Measurements from ENCODE around the gene RERG. TPM values are rescaled to one million over a fixed set of nuclear protein-coding genes. Genes with fewer than 3 reads are reported as not detected.

RERG gene
- total RNA-seq, 1 experiment from 2014 or later = not detected

- POLR2A ChIA-PET (ENCODE audit: low non-redundant PET) = no interaction called here
- Histone ChIP-seq H3K27ac (ENCODE audit: low read depth, low read length, poor library complexity, severe bottlenecking) (no peak overlapping the region), H3K36me3 (ENCODE audit: insufficient read depth, low read length, poor library complexity, severe bottlenecking) (no peaks in the 10 kb centered on the region), H3K27me3 (replicated peaks; ENCODE audit: insufficient read depth, low read depth, low read length, poor library complexity) (no peaks in the 10 kb centered on the region), H3K4me3 (ENCODE audit: low read depth, low read length, poor library complexity, severe bottlenecking) (no peak overlapping the region), H3K9me3 (ENCODE audit: low read depth, low read length, poor library complexity, severe bottlenecking) (no peaks in the 10 kb centered on the region), H3K4me1 (ENCODE audit: insufficient read depth, low read length, poor library complexity, severe bottlenecking) (no peaks in the 10 kb centered on the region)
- CTCF ChIA-PET = no interaction called here
- DNase-seq (ENCODE audit: low spot score) = no peak
- TF ChIP-seq EZH2 (IDR thresholded peaks at IDR 0.05; ENCODE audit: borderline replicate concordance, low read depth, low read length, poor library complexity, severe bottlenecking) = no peak
- TF ChIP-seq, protein P1, sequence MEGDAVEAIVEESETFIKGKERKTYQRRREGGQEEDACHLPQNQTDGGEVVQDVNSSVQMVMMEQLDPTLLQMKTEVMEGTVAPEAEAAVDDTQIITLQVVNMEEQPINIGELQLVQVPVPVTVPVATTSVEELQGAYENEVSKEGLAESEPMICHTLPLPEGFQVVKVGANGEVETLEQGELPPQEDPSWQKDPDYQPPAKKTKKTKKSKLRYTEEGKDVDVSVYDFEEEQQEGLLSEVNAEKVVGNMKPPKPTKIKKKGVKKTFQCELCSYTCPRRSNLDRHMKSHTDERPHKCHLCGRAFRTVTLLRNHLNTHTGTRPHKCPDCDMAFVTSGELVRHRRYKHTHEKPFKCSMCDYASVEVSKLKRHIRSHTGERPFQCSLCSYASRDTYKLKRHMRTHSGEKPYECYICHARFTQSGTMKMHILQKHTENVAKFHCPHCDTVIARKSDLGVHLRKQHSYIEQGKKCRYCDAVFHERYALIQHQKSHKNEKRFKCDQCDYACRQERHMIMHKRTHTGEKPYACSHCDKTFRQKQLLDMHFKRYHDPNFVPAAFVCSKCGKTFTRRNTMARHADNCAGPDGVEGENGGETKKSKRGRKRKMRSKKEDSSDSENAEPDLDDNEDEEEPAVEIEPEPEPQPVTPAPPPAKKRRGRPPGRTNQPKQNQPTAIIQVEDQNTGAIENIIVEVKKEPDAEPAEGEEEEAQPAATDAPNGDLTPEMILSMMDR (conservative IDR thresholded peaks at IDR 0.05; ENCODE audit: low read depth, low read length) = no peak
- no TSS peak for BruUV-seq (replicated peaks)
- intact Hi-C loops (cut with micrococcal nuclease; ENCODE audit: unreplicated experiment) = loop anchor here (2.0 to 5.0 kb wide), 4 partner anchors 42 to 546 kb away; no protein-coding TSS in a partner anchor
These were observed 47.1 kb upstream of the RERG start for GRCh38 chr12:15268309-15268708.

DNA sequence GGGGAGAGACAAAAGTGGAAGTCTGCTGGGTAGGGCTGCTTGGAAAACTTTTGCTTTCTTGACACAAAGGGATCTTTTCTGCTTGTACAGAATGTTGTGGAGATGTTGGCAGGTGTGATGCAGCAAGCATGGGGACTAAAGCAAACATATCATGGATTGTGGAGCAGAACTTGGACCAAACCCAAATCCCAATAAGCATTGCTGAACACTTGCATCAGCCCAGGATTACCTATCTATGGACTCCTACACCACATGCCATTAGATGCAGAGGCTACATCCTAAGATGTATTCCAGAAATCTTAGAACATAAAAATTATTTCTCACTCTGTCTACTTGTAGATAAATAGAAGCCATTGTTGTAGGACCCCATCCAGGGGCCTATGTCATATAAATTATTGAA lies 44.7 kb upstream of the RERG start:
- TF ChIP-seq EZH2 (IDR thresholded peaks at IDR 0.05; ENCODE audit: borderline replicate concordance, low read depth, low read length, poor library complexity, severe bottlenecking) = no peak
- TF ChIP-seq, protein P1 (conservative IDR thresholded peaks at IDR 0.05; ENCODE audit: low read depth, low read length) = no peak
- Histone ChIP-seq H3K36me3 (ENCODE audit: insufficient read depth, low read length, poor library complexity, severe bottlenecking) (no peaks in the 10 kb centered on the region), H3K4me1 (ENCODE audit: insufficient read depth, low read length, poor library complexity, severe bottlenecking) (no peaks in the 10 kb centered on the region), H3K9me3 (ENCODE audit: low read depth, low read length, poor library complexity, severe bottlenecking) (no peaks in the 10 kb centered on the region), H3K4me3 (ENCODE audit: low read depth, low read length, poor library complexity, severe bottlenecking) (no peak overlapping the region), H3K27me3 (replicated peaks; ENCODE audit: insufficient read depth, low read depth, low read length, poor library complexity) (no peaks in the 10 kb centered on the region), H3K27ac (ENCODE audit: low read depth, low read length, poor library complexity, severe bottlenecking) (no peak overlapping the region)
- BruUV-seq (replicated peaks) = no TSS peak
- ChIA-PET CTCF (no interaction called here), POLR2A (ENCODE audit: low non-redundant PET) (no interaction called here)
- no peak for DNase-seq (ENCODE audit: low spot score)
- intact Hi-C loops (cut with micrococcal nuclease; ENCODE audit: unreplicated experiment) = loop anchor here (5.0 kb wide), 2 partner anchors 419 to 544 kb away; no protein-coding TSS in a partner anchor

DNA sequence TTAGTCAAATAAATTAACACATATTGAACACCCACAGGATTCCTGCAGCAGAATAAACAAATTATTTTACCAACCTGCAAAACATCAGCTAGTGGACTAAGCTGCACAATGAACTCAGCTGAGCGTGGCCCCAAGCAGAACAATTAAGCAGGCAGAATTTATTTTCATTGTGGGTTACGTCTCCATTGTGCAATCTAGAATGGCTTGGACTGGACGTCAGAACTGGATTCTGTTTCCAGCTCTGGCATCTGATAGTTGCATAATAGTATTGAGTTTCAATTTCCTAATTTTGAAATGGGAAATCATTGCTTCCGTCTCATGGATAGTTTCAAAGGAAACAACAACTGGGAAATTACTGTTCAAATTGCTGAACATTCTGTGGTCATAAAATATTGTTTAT lies 35.5 kb upstream of the RERG start:
- no peak for DNase-seq (ENCODE audit: low spot score)
- Histone ChIP-seq H3K9me3 (ENCODE audit: low read depth, low read length, poor library complexity, severe bottlenecking) (no peaks in the 10 kb centered on the region), H3K4me3 (ENCODE audit: low read depth, low read length, poor library complexity, severe bottlenecking) (no peak overlapping the region), H3K27ac (ENCODE audit: low read depth, low read length, poor library complexity, severe bottlenecking) (no peak overlapping the region), H3K36me3 (ENCODE audit: insufficient read depth, low read length, poor library complexity, severe bottlenecking) (no peaks in the 10 kb centered on the region), H3K27me3 (replicated peaks; ENCODE audit: insufficient read depth, low read depth, low read length, poor library complexity) (peaks cover 15% of the 10 kb centered on the region), H3K4me1 (ENCODE audit: insufficient read depth, low read length, poor library complexity, severe bottlenecking) (no peaks in the 10 kb centered on the region)
- TF ChIP-seq, protein P1 (conservative IDR thresholded peaks at IDR 0.05; ENCODE audit: low read depth, low read length) = no peak
- TF ChIP-seq EZH2 (IDR thresholded peaks at IDR 0.05; ENCODE audit: borderline replicate concordance, low read depth, low read length, poor library complexity, severe bottlenecking) = no peak
- POLR2A ChIA-PET (ENCODE audit: low non-redundant PET) = no interaction called here
- CTCF ChIA-PET = no interaction called here
- intact Hi-C loops (cut with micrococcal nuclease; ENCODE audit: unreplicated experiment) = no loop called here
- no TSS peak for BruUV-seq (replicated peaks)

All from A673 (cell line).